SH-SY5Y (cell line): ENCODE results near the gene TDRD3.

ENCODE experiments used
- GATA2 ChIP-seq: IDR thresholded peaks from 2 replicates; pipeline ENCODE4 v1.6.1; 2011; ENCODE audit warnings: mild to moderate bottlenecking, low read depth, low read length
- GATA3 ChIP-seq: IDR thresholded peaks from 2 replicates; pipeline ENCODE4 v1.6.1; 2011; ENCODE audit warnings: low read depth, mild to moderate bottlenecking, low read length, moderate library complexity

DNA sequence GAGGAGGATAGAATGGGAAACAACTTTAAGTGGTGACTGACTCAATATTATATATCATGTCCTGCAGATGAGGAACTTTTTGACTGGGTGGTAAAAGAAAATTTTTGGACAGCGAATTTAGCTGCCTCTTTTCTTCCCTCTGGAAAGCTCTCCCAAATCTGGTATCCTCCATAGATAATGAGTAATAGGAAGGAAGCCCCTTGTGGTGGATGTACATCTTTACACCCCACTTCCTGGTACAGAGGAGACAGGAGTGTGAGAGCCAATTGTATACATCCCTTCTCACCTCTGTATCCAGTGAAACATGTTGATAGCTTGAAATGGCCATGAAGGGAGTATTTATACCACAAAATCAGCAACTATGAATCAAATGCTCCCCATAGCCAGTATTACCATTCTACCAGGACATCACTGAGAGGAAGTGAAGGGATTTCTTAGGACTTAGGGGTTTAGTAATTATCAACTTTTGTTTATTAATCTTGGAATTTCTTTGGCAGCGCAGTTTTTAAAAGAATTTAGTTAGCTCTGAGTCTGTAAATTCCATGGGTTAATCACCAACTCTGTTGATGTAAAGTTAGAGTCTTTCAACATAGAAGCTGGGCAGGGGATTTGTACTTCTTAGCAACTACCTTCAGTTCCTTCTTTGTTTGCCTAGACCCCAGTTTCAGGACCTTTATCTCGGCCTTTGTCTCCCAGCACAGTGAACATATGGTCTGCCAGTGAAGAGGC, 17.0 kb upstream of the TDRD3 start:
- no peak for TF ChIP-seq GATA2
- TF ChIP-seq GATA3: no peak
